ENCODE data around the gene ZNF662.

Gene ZNF662

DNA sequence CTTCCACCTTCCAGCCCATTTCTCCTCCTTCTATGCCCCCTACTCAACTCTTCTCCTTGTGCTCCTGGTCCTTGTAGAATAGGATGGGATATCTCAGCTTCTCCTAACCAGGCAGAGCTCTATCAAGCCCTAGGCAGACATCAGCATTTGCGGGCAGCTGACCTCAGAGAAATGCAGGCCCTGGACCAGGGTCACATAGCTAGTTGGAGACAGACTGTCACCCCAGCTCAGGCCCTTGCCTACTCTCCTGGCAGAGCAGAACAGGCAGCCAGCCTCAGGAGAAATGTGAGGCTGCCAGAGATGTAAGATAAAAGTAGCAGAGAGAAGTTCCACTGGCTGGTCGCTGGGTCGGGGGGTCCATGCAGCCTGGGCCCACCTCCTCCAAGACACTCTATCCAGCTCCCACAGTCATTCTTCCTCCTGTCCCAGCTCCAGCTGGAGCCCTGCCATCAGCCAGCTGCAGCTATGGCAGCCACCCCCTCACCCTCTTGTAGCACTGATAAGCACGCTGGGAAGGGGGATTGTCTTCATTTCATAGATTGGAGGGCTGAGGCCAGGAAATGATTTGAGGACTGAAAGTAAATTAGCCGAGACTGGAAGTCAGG is 34.2 kb upstream of the ZNF662 start:
- TF ChIP-seq CTCF (IDR thresholded peaks at IDR 0.05; ENCODE audit: low read depth, low read length): no peak
- in situ Hi-C loops (cut with HindIII; ENCODE audit: low sequenced_read_pairs): no loop called here
- no peak overlapping the region for H3K4me3 ChIP-seq (ENCODE audit: low read depth, low read length)
- no peak for DNase-seq (ENCODE audit: low read depth, low spot score)

DNA sequence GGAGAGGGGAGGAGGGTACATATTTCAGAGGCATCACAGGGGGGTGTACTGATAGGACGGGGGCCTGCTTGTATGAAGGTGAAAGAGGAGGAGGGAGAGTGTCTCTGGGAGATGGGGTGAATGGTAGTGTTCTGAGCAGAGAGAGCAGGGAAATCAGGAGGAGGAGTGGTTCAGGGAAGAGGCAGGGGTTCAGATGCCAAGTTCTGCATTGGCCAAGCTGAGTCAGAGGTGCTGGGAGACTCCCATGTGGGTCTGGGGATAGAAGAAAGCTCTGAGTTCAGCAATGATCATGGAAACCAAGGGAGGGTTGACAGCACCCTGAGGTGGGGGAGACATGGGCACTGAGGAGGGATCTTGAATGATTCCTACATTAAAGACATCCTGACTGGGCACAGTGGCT is 33.2 kb upstream of the ZNF662 start:
- H3K4me3 ChIP-seq (ENCODE audit: low read depth, low read length): no peak overlapping the region
- no peak for TF ChIP-seq CTCF (IDR thresholded peaks at IDR 0.05; ENCODE audit: low read depth, low read length)
- in situ Hi-C loops (cut with HindIII; ENCODE audit: low sequenced_read_pairs): no loop called here
- no peak for DNase-seq (ENCODE audit: low read depth, low spot score)

- H3K4me3 ChIP-seq (ENCODE audit: low read depth, low read length): no peak overlapping the region
- TF ChIP-seq CTCF (IDR thresholded peaks at IDR 0.05; ENCODE audit: low read depth, low read length): no peak
- in situ Hi-C loops (cut with HindIII; ENCODE audit: low sequenced_read_pairs): no loop called here
- DNase-seq (ENCODE audit: low read depth, low spot score): no peak
Measured at GRCh38 chr3:42873221-42873982, 32.5 kb upstream of the ZNF662 start.

DNA sequence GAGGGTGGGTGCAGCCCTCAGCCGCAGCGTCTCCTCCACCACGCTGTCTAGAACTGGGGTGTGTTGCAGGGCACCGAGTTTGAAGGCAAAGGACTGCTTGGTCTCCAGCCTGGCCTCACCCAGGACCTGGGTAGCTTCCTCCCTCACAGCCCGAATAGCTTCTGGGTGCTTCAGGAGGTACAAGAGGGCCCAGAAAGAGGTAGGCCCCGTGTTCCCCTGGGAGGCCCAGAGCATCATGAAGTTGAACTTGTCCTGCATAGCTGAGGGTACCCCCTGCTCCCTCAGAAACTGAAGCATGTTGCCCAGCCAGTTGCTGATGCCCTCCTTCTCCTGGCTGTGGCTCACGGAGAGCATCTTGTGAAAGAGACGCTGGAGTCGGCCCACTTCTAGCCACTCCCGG is 31.2 kb upstream of the ZNF662 start:
- DNase-seq (ENCODE audit: low read depth, low spot score): no peak
- in situ Hi-C loops (cut with HindIII; ENCODE audit: low sequenced_read_pairs): no loop called here
- no peak for TF ChIP-seq CTCF (IDR thresholded peaks at IDR 0.05; ENCODE audit: low read depth, low read length)
- H3K4me3 ChIP-seq (ENCODE audit: low read depth, low read length): no peak overlapping the region

DNA sequence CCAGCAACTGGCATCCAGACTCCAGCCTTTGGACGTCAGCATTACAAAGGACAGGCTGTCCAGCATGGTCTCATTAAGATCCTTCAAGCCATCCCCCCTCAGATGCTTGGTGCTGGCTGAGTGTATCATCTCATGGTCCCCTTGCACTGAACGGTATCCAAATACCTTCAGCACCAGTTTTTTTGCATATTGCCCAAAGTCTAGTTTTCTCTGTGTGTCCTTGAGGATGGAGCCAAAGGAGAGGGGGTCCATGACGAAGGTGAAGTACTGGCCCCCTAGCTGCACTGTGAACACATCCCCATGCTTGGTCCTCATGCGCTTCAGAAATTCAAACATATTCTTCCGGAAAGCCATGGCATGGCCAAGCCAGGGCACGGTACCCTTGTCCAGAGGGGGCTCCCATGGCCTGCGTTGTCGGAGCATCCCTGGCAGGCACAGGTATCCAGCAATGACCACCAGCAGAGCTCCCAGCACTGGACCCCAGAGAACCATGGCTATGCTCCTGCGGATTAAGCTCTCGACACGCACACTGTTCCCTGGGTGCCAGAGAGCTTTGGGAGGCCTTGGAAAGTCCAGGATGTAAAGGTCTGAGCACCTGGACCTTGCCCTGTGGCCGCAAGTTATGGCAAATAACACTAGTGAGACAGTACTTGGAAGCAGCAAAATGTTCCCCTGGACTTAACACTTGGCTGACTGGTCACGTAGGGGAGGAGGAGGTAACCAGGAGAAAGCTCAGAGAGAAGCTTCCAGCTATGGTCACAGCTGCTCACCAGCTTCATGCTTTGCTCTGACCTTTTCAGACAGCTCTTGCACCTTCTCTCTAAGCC is 30.4 kb upstream of the ZNF662 start, which contains the start of gene CYP8B1:
CYP8B1 (minus strand) TSS at position 555 of the 827 bp plus-strand sequence; CDS start at position 492, 63 bp downstream.
- no peak within 1 kb of the TSS for H3K4me3 ChIP-seq (ENCODE audit: low read depth, low read length)
- TF ChIP-seq CTCF (IDR thresholded peaks at IDR 0.05; ENCODE audit: low read depth, low read length): no peak
- no peak for DNase-seq (ENCODE audit: low read depth, low spot score)
- in situ Hi-C loops (cut with HindIII; ENCODE audit: low sequenced_read_pairs): no loop called here

- no peak for DNase-seq (ENCODE audit: low read depth, low spot score)
- H3K4me3 ChIP-seq (ENCODE audit: low read depth, low read length): no peak overlapping the region
- in situ Hi-C loops (cut with HindIII; ENCODE audit: low sequenced_read_pairs): no loop called here
- TF ChIP-seq CTCF (IDR thresholded peaks at IDR 0.05; ENCODE audit: low read depth, low read length): no peak
Measured at GRCh38 chr3:42876401-42876800, 29.5 kb upstream of the ZNF662 start.

Data from astrocyte of the spinal cord (primary cell).